GM12878 (cell line): ENCODE results near the gene C1orf50. TPM values are rescaled to one million over a fixed set of nuclear protein-coding genes. Genes with fewer than 3 reads are reported as not detected.

Experiments
- ATAC-seq: fragments of 200-7000 bp; cut with Tn5 transposase; 3 replicates; pipeline ENCODE4 v1.9.1; 2020; ENCODE audit warnings: mild to moderate bottlenecking, moderate library complexity
- BruUV-seq: library from RNA; stranded (reverse); fragments of 400-500 nt; replicated peaks from 2 replicates; lab custom pipeline; 2021; lab: Mats Ljungman, UMichigan
- CTCF ChIA-PET: fragments of 300-600 bp; sonication (Branson Sonifier 250); formaldehyde crosslinking; extraction: SDS; loops from one replicate; lab custom pipeline; 2021; ENCODE audit warnings: inconsistent platforms; lab: Yijun Ruan, JAX
- POLR2A ChIA-PET: fragments of 350-600 bp; formaldehyde crosslinking; extraction: SDS; loops from one replicate; lab custom pipeline; 2021; ENCODE audit warnings: inconsistent platforms; lab: Charles Lee
- RAD21 ChIA-PET: fragments of 300-600 bp; sonication (Branson Sonifier 250); formaldehyde crosslinking; loops from one replicate; lab custom pipeline; 2023; ENCODE audit warnings: antibody characterized with exemption; ENCODE audit not compliant: unreplicated experiment; lab: Charles Lee
- SMC1A ChIA-PET: fragments of 300-600 bp; sonication (Branson Sonifier 250); formaldehyde crosslinking; loops from one replicate; lab custom pipeline; 2023; ENCODE audit not compliant: unreplicated experiment, uncharacterized antibody; lab: Charles Lee
- DNase-seq: peaks from one replicate; pipeline ENCODE4 v3.0.0-alpha.2; 2011; ENCODE audit warnings: low read depth, low spot score
- FAIRE-seq: peaks from 3 replicates; lab custom pipeline; 2011; peaks lifted over from hg19 to GRCh38; lab: Jason Lieb, UNC
- H2AFZ ChIP-seq: 2 replicates; pipeline ENCODE4 v1.6.0; 2011; ENCODE audit warnings: low read depth, low read length, control low read depth; ENCODE audit not compliant: control insufficient read depth
- H3K27ac ChIP-seq: 2 replicates; pipeline ENCODE4 v1.5.1; 2011; ENCODE audit warnings: control low read depth; ENCODE audit not compliant: control insufficient read depth, insufficient read depth
- H3K27me3 ChIP-seq, 2 experiments: replicated peaks in 1 of 2; 2 replicates each; pipeline versions ENCODE4 v1.6.0 to v1.6.1; 2011; ENCODE audit warnings: low read length in 1 of 2; ENCODE audit not compliant: control insufficient read depth in 2 of 2, insufficient read depth in 2 of 2
- H3K36me3 ChIP-seq, 2 experiments: 2 replicates each; pipeline ENCODE4 v1.5.1; 2011; ENCODE audit warnings: low read length in 1 of 2; ENCODE audit not compliant: control insufficient read depth in 2 of 2, insufficient read depth in 2 of 2
- H3K4me1 ChIP-seq: 2 replicates; pipeline ENCODE4 v1.6.1; 2011; ENCODE audit warnings: mild to moderate bottlenecking, low read length, moderate library complexity, mixed read lengths; ENCODE audit not compliant: control insufficient read depth, insufficient read depth
- H3K4me2 ChIP-seq: 2 replicates; pipeline ENCODE4 v1.6.0; 2011; ENCODE audit warnings: control low read depth; ENCODE audit not compliant: control insufficient read depth, insufficient read depth
- H3K4me3 ChIP-seq: fragments of 200-600 bp; sonication (generic); 2 replicates; pipeline ENCODE4 v1.5.1; 2016
- H3K79me2 ChIP-seq: 2 replicates; pipeline ENCODE4 v1.6.0; 2011; ENCODE audit warnings: low read length; ENCODE audit not compliant: control insufficient read depth, insufficient read depth
- H3K9ac ChIP-seq: 2 replicates; pipeline ENCODE4 v1.8.0; 2011; ENCODE audit warnings: low read length, control low read depth, mixed read lengths; ENCODE audit not compliant: control insufficient read depth, insufficient read depth
- H3K9me3 ChIP-seq: replicated peaks from 3 replicates; pipeline ENCODE4 v1.5.1; 2011; ENCODE audit warnings: mild to moderate bottlenecking, low read length; ENCODE audit not compliant: control insufficient read depth, insufficient read depth
- H4K20me1 ChIP-seq: 2 replicates; pipeline ENCODE4 v1.6.0; 2011; ENCODE audit not compliant: control insufficient read depth, insufficient read depth
- CHD4 ChIP-seq: fragments of 200-600 bp; sonication (generic); IDR thresholded peaks from 2 replicates; pipeline ENCODE4 v1.6.1; 2016; ENCODE audit warnings: mild to moderate bottlenecking
- CREB1 ChIP-seq: IDR thresholded peaks from 2 replicates; pipeline ENCODE4 v1.6.1; 2012; ENCODE audit warnings: low read depth, mild to moderate bottlenecking, inconsistent platforms
- E2F4 ChIP-seq: IDR thresholded peaks from 2 replicates; pipeline ENCODE4 v1.6.1; 2012; ENCODE audit warnings: low read depth, low read length, improper control_type of control experiment
- HDAC6 ChIP-seq: fragments of 200-600 bp; sonication (generic); IDR thresholded peaks from one replicate; pipeline ENCODE4 v1.8.0; 2017; ENCODE audit warnings: antibody characterized with exemption; ENCODE audit not compliant: unreplicated experiment
- IRF4 ChIP-seq: IDR thresholded peaks from 2 replicates; pipeline ENCODE4 v1.6.1; 2011; ENCODE audit warnings: low read depth, low read length
- JUNB ChIP-seq: IDR thresholded peaks from 2 replicates; pipeline ENCODE4 v1.6.1; 2016; ENCODE audit warnings: antibody characterized with exemption, mild to moderate bottlenecking
- LARP7 ChIP-seq: fragments of 450-650 bp; IDR thresholded peaks from 2 replicates; pipeline ENCODE4 v1.6.1; 2017; ENCODE audit warnings: mild to moderate bottlenecking
- MYB ChIP-seq: fragments of 150-350 bp; IDR thresholded peaks from 2 replicates; pipeline ENCODE4 v1.6.1; 2014; ENCODE audit warnings: mild to moderate bottlenecking, low read depth, low read length, borderline replicate concordance
- NKRF ChIP-seq: fragments of 450-650 bp; conservative IDR thresholded peaks from 2 replicates; pipeline ENCODE4 v1.6.1; 2017; ENCODE audit warnings: mild to moderate bottlenecking, moderate library complexity
- PML ChIP-seq: IDR thresholded peaks from 2 replicates; pipeline ENCODE4 v1.6.1; 2012; ENCODE audit warnings: low read length, inconsistent platforms
- POLR2A ChIP-seq: IDR thresholded peaks from 2 replicates; pipeline ENCODE4 v1.6.1; 2011; ENCODE audit warnings: low read depth, mild to moderate bottlenecking, low read length
- RCOR1 ChIP-seq: conservative IDR thresholded peaks from 2 replicates; pipeline ENCODE4 v1.6.1; 2012; ENCODE audit warnings: low read depth, low read length, improper control_type of control experiment
- SIX5 ChIP-seq: IDR thresholded peaks from 2 replicates; pipeline ENCODE4 v1.6.1; 2011; ENCODE audit warnings: mild to moderate bottlenecking, low read depth, low read length, moderate library complexity; ENCODE audit not compliant: severe bottlenecking
- SREBF2 ChIP-seq: IDR thresholded peaks from 2 replicates; pipeline ENCODE4 v1.6.1; 2012; ENCODE audit warnings: mild to moderate bottlenecking, low read length
- WGBS: methylation state at CpG from one replicate; pipeline ENCODE4 v1.1.6; 2016; ENCODE audit warnings: low lambda C conversion rate; ENCODE audit not compliant: insufficient replicate concordance, insufficient coverage; ENCODE audit errors: missing lambda C conversion rate; 5-methylcytosine and 5-hydroxymethylcytosine counted together
- in situ Hi-C: fragments of 300-500 bp; cut with MboI; formaldehyde crosslinking; loops from 9 replicates; pipeline ENCODE4 v1.14.3; 2018; ENCODE audit warnings: mixed read lengths
- intact Hi-C: fragments of 100-400 bp; cut with micrococcal nuclease; formaldehyde crosslinking; loops from one replicate; pipeline ENCODE4 v1.14.2; 2022; ENCODE audit not compliant: unreplicated experiment
- polyA plus RNA-seq, 11 experiments: library from polyadenylated mRNA; depleted of rRNA in 4 of 11; unstranded in 6 of 11; stranded (reverse) in 5 of 11; fragments of >200 nt; fragmentation: Nextera tagmentation in 4 of 11; fragmentation: Illumina TruSeq in 1 of 11; extraction: Ambion mirVana in 4 of 11; extraction: Trizol in 1 of 11; gene quantifications; 1 replicate in 1 of 11; 2 replicates in 10 of 11; pipeline versions ENCODE4 v1.2.1 to v1.2.3, GENCODE V29; 2011 to 2016; ENCODE audit warnings: inconsistent platforms in 2 of 11, missing spikeins in 2 of 11, low read depth in 1 of 11
- total RNA-seq, 4 experiments: library from RNA; depleted of rRNA in 3 of 4; stranded (reverse); fragments of >200 nt in 3 of 4; fragmentation: Illumina TruSeq in 1 of 4; extraction: Trizol in 1 of 4; gene quantifications; 2 replicates each; pipeline versions ENCODE4 v1.2.1 to v1.2.3, GENCODE V29; 2013 to 2021

The C1orf50 gene
- total and polyA plus RNA-seq, 10 of the 15 experiments (the other 5 are each of a cell fraction or from before 2014, with no cell fraction given): 1.2 to 10.7 (median 6.7) TPM

GRCh38 chr1:42815941-42816584, 49.0 kb downstream of the C1orf50 start:
- peak overlapping the region; percentile 95 for H3K4me2 ChIP-seq
- FAIRE-seq (no peak), ATAC-seq (peak; percentile 22), DNase-seq (no peak)
- no peaks in the 10 kb centered on the region for H4K20me1 ChIP-seq
- intact Hi-C loops: loop anchor here (2.0 kb wide), 1 partner anchor 49 kb away; the partner anchor contains the start of genes C1orf50 and P3H1
- RAD21 ChIA-PET: interaction anchor here (0.9 to 2.9 kb wide), 8 partner anchors 13 to 257 kb away, joined by 3 to 20 read pairs (median 4); partner anchors contain the start of genes C1orf50, P3H1 and ZNF691
- peak overlapping the region; percentile 75 for H3K4me3 ChIP-seq
- H3K36me3 ChIP-seq: no peaks in the 10 kb centered on the region
- TSS peak; percentile 81 for BruUV-seq
- peaks cover 2% of the 10 kb centered on the region; the same call in 1 of the 2 replicates for H3K79me2 ChIP-seq
- peak overlapping the region; percentile 81 for H2AFZ ChIP-seq
- POLR2A ChIA-PET: interaction anchor here (0.5 to 2.9 kb wide), 8 partner anchors 9 to 117 kb away, joined by 3 to 19 read pairs (median 5); partner anchors contain the start of genes C1orf50, P3H1 and ZNF691
- WGBS: 46% methylated on average over 7 of the region's 7 CpGs
- TF ChIP-seq RCOR1 (no peak), MYB (no peak), PML (no peak), SIX5 (no peak), LARP7 (no peak), E2F4 (no peak), NKRF (no peak), SREBF2 (no peak), CHD4 (no peak), CREB1 (no peak), JUNB (no peak), POLR2A (no peak), HDAC6 (no peak), IRF4 (no peak)
- TF ChIP-seq, all 136 proteins: peak for 0
- H3K9me3 ChIP-seq: no peaks in the 10 kb centered on the region
- ChIA-PET CTCF (interaction anchor here (0.7 to 2.9 kb wide), 11 partner anchors 10 to 335 kb away, joined by 3 to 16 read pairs (median 5); partner anchors contain the start of genes C1orf50, P3H1 and ZNF691), SMC1A (interaction anchor here (0.9 to 3.0 kb wide), 9 partner anchors 8 to 259 kb away, joined by 3 to 27 read pairs (median 6); partner anchors contain the start of genes C1orf50 and ZNF691)
- in situ Hi-C loops: no loop called here
- H3K9ac ChIP-seq: peak overlapping the region; percentile 80
- H3K27ac ChIP-seq: peak overlapping the region; percentile 81
- H3K4me1 ChIP-seq: peaks cover 4% of the 10 kb centered on the region; the same call in 1 of the 2 replicates
- H3K27me3 ChIP-seq: no peaks in the 10 kb centered on the region
